CD4-positive, alpha-beta T cell treated with Interleukin-4 for 4 hours (primary cell): Measurements from ENCODE around the gene TGFBR3L.
"Not testable (repeated sequence)": the region's sequence is repeated elsewhere in the genome, so short reads cannot be mapped to it uniquely, and the experiment has no call there.

ENCODE experiments used
- DNase-seq: peaks from one replicate; pipeline ENCODE4 v3.0.0-alpha.2; 2020

Gene TGFBR3L

DNA sequence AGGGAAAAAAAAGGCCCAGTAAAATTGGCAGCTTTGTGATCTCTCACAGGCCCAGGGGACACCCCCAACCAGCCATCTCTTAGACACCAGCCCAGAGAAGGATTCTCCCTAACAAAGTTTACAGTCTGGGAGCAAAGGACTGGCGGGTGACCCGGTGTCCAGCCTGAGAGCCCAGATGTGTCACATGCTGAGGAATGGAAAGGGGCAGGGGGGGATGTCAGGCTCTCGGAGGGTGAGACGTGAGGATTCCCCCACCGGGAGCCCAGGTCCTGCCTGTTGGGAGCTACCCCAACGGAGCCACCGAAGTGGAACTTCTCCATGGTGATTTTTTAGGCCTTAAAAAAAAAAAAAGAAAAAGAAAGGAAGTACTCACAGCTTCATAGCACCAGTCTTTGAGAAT is 16.1 kb downstream of the TGFBR3L start:
- no peak for DNase-seq

DNA sequence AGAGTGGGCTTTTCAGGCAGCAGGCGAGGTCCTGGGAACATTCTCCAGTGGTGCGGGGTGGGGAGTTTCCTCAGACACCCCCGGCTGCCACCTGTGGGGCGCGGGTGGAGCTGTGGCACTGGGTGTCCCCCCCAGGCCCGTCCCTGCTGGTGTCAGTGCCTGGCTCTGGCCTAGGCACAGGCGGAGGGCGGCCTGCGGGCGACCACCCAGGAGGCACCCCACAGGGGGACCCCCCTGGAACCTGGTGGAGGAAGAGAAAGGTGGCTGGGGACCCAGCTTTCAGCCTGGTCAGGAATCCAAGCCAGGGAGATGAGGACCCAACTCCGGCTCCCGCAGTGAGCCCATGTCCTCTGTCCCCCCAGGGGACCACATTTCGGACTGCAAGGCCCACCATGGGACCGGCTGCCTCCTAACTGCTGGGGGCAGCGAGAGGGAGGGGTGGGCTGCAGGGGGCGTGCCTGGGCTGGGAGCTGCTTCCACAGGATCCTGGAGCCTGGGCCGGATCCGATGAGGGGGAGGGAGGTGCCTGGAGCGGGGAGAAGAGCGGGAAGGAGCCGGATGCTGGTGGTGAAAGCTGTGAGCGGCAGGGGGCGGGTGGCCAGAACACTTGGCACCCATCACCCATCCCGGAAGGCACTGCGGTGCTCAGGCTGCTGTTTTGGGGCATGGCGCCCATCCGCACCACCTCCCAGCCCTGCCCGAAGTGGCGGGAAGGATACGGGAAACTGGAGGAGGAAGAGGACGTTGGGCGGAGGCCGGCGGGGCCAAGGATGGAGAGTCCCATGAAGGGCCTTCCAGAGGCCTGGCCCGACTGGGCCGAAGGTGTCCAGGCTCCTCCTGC is 16.8 kb downstream of the TGFBR3L start:
- DNase-seq = no peak

DNA sequence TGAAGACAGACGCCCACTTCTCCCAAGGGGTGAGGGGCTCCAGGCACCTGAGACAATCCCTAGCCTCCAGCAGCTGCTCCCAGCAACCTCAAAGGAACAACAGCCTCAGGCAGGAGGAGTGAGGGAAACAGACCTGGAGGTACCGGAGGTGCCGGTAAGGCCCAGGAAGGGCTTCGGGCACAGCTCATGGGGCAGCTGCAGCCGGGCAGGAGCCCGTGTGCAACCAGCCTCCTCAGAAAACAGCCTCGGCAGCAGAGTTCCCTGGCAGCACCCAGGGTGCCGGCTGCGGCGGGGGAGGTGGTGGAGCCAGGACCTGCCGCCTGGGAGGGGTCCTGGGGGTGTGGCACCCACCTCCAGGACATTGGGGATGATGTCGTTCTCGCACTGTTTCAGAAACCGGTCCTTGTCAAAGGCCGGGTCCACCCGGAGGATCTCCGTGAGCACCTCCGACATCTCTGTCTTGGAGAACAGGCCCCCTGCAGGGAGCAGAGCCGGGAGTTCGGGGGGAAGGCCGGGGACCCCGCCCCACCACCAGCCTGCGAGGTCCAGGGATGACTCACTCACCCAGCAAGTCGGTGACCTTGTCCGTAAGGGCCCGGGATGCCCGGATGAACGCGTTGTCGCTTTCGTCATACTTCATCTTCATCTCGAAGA is 17.8 kb downstream of the TGFBR3L start:
- no peak for DNase-seq

- DNase-seq = no peak
These were observed 18.3 kb downstream of the TGFBR3L start for GRCh38 chr19:7932930-7933300.

- DNase-seq = no peak
These were observed 18.8 kb downstream of the TGFBR3L start for GRCh38 chr19:7933411-7933810.

DNA sequence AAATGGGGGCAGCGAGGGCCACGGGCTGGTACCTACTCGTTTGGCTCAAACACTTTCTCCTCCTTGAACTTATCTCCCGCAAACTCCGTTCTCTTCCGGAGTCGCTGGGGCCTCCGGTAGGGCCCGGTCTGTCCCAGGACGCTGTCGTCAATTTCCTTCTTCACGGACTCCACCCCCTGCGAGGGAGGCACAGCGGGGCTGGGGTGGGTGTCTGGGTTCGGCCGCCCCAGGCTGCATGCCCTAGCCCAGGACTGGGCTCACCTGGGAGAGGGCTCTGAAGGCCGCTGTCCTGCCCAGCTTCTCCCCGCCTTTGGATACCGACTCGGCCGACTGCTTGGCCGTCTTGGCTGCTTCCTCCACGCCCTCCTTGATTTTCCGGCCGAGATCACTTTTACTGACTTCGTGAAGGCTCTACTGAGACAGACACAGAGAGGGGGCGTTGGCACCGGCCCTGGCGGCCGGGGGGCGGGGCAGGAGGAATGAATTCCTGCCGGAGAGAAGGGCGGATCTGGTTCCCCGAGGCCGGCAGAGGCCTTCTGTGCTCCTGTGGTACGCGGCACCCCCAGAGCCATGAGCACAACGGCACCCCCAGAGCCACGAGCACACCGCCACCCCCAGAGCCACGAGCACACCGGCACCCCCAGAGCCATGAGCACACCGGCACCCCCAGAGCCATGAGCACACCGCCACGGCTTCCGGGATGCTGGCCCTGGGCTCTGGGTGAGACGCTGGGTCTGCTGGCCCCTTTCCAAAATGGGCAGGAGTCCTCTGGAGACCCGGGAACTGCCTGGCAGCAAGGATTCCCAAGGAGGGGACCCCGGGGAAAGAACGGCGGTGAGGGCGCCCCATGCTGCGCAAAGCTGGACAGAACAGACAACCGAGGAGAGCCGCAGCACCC is 19.4 kb downstream of the TGFBR3L start:
- no peak for DNase-seq

GRCh38 chr19:7934766-7935165 is 20.1 kb downstream of the TGFBR3L start:
- DNase-seq = no peak

GRCh38 chr19:7940841-7941240 is 26.2 kb downstream of the TGFBR3L start:
- DNase-seq = no peak

DNA sequence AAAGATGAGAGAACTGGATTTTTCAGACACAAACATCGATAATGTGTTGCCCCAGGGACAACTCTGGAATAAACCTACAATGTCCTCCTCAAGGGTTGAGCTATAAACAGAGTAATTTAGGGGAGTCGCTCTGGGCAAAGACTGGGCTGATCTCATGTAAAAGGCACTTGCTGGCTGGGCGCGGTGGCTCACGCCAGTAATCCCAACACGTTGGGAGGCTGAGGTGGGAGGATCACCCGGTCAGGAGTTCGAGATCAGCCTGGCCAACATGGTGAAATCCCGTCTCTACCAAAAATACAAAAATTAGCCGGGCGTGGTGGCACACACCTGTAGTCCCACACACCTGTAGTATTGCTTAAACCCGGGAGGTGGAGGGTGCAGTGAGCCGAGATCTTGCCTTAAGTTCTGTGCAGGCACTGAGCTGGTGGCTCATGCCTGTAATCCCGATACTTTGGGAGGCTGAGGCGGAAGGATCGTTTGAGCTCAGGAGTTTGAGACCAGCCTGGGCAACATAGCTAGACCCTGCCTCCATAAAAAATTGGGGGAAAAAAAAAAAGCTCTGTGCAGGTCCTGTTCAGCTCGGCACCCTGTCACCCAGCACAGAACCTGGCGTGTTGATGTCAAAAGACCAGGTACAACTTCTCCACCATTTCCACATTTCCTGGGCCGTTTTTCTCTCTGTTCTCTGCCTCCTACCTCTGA is 27.4 kb downstream of the TGFBR3L start:
- DNase-seq = no peak

DNA sequence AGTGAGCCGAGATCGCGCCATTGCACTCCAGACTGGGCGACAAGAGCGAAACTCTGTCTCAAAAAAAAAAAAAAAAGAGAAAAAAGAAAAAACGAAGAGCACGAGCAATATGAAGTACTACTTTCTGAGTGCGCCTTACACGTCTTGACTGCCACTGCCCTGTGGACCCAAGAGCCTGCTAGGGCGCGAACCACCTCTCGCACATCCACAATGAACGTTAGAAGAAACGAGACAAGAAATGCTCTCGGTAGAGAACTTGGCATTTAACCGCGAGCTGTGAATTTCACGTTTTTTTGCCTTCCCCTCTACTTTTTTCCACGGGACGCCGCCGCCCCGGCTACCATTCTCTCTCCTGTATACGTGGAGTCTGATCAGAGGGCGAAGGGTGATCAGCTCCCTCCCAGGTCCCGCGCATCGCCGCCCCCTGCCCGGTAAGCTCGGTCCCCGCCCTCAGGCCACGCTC is 28.4 kb downstream of the TGFBR3L start:
- DNase-seq = no peak

DNA sequence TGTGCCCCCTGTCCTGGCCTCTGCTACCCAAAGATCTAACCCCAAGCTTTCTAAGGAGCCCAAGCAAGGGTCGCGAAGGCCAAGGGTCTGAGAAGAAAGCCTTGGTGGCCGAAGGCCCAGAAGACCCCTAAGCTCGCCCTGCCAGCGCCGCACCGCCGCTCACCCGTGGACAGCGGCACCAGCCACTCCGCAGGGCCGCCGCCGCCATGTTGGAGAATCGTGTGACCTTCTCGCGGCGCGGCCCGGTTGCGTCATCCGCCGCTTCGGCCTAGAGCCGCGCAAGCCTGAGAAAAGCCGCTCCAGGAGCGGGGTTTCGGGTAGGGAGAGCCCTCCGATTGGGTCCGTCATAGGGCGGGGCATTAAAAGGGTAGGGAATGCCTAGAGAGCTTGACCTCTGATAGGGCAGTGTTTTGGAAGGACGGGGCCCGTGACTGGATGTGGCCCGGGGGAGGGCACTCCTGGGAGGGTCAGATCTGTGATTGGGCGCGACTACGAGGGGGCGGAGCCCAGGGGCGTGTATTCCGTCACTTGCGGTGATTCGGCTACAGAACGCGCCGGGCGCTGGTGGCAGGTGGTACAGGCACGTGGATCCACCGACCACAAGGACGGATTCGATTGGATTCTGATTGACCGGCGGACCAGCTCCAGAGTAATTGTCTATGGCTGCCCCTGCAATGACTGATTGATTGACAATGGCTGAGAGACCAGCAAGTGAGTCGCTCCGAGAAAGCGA is 29.0 kb downstream of the TGFBR3L start, which contains the start of gene TIMM44:
TSS of gene TIMM44 (minus strand) at position 223 of the 733 bp plus-strand sequence. CDS start at position 208, 15 bp downstream.
- peak; percentile 99 for DNase-seq

DNA sequence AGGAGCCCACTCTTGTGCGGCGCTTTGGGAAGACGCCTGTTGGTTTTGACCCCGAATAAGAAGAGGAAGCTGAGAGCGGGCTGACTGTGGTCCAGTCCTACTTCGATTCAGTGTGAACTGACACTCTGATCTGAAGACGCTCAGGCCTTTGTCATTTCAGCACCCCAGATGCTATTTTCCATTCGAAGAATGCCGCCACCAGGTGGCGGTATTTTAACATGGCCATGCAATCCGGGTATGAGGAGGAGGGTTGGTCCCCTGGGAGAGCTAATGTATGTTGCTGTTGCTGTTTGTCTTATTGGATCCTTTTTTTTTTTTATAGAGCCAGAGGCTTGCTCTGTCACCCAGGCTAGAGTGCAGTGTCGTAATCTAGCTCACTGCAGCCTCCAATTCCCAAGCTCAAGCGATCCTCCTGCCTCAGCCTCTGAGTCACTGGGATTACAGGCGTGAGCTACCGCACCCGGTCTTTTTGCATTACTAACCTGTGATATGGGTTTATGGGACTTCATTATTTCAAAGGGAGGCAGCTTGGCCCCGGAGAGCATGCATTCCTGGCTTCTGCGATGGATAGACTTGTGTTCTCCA is 29.6 kb downstream of the TGFBR3L start:
- peak; percentile 81 for DNase-seq

DNA sequence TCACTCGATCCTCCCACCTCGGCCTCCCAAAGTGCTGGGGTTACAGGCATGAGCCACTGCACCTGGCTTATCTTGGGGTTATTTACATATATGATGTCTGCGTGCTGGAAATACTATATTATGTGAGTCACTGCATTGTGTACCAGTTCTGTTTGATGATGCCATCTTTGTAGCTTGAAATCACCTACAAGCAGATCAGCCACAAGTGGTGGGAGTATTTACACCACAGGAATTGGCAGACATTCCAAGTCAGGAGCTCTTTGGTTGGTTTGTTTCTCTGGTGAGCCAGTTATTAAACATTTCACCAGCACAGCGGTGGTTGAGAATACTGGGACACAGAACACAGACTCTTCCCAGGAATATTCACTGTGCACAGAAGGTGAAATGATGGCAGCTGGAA is 33.3 kb downstream of the TGFBR3L start:
- DNase-seq = no peak

DNA sequence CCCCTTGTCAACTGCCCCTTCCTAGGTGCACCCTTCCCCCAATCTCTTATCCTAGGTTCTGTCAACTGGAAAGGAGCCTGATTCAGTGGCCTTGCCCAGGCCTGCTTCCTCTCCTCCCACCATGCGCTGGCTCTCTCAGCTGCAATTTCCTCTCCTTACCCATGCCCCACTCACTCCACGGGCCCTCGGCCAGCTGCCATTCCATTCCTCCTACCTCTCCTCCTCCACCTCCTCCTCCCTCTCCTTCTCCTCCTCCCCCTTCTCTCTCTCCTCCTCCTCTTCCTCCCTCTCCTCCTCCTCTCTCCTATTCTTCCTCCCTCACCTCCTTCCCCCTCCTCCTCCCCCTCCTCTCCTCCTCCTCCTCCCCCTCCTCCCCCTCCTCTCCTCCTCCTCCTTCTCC is 38.4 kb downstream of the TGFBR3L start:
- DNase-seq = no peak

- no peak for DNase-seq
These were observed 38.9 kb downstream of the TGFBR3L start for GRCh38 chr19:7953576-7953975.

DNA sequence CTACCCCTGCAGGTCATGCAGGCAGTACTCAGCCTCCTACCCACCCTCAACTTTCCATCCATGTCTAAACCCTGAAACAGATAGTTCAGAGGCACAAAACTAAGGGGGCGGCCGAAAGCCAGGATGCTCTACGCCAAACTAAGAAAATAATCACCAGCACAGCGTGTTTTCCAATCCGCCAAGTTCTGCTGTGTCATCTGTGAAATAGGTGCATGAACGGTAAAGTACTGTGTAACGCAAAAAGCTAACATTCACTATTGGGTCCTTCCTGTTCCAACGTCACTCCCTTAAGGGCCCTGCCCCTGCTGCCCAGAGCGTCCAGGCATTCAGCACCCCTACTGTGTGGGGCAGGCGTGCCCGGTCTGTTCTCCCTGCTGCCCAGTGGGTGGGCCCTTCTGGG is 41.1 kb downstream of the TGFBR3L start:
- DNase-seq = no peak

GRCh38 chr19:7959211-7959610 is 44.6 kb downstream of the TGFBR3L start:
- no peak for DNase-seq

GRCh38 chr19:7961082-7961481 is 46.5 kb downstream of the TGFBR3L start:
- DNase-seq = not testable (repeated sequence)

DNA sequence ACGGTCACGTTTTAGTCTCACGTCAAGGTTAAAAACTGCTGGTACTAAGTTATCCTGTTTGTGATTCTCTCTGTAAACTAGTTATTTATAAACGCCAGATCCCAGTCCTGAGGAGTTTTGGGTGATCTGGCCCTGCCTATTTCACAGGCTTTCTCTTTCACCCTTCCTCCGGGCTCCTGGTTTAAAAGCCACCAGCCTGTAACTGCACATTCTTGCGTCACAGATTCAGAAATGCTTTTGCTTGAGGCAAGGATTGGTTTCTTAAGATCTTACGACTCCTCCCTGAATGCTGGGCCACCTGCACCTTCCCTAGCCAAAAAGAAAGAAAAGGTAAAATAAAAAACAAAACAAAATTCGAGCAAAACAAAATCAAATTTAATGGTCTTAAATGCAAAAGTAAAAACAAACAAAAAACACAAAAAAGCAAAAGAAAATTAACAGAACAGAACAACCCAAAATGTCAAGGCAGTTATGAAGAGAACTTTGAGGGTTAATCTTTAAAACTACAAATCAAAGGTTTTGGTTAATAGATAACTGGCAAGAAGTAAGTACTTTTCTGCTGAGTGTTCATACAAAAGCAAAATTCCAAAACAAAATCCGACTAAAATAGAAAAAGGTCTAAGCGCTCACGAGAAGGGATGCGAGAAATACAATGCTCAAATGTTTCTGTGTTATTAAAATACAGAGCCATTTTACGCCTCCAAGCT is 47.4 kb downstream of the TGFBR3L start:
- DNase-seq = no peak

GRCh38 chr19:7962644-7963268 is 48.1 kb downstream of the TGFBR3L start:
- no peak for DNase-seq
